OCI-LY3 (cell line): ENCODE measurements around the gene CCL15.

Source experiments
- H2AFZ ChIP-seq: fragments of 200-600, 300-600 bp; shearing (Covaris generic); 2 replicates; pipeline ENCODE4 v1.6.0; 2014; ENCODE audit warnings: antibody characterized with exemption, low read depth, low read length
- H3K27ac ChIP-seq: fragments of 200-600, 300-600 bp; sonication (generic); 2 replicates; pipeline ENCODE4 v1.5.1; 2014; ENCODE audit warnings: mild to moderate bottlenecking, low read length, moderate library complexity, mixed read lengths
- H3K27me3 ChIP-seq: fragments of 200-600, 300-600 bp; sonication (generic); 2 replicates; pipeline ENCODE4 v1.6.1; 2014; ENCODE audit warnings: low read depth, low read length, mixed read lengths
- H3K36me3 ChIP-seq: fragments of 200-600, 300-600 bp; sonication (generic); replicated peaks from 2 replicates; pipeline ENCODE3; 2014; ENCODE audit warnings: low read depth, low read length, mixed read lengths
- H3K4me1 ChIP-seq: fragments of 300-600, 200-600 bp; sonication (generic); 2 replicates; pipeline ENCODE4 v1.6.1; 2014; ENCODE audit warnings: low read length, mixed read lengths
- H3K4me2 ChIP-seq: fragments of 200-600, 300-600 bp; sonication (generic); 2 replicates; pipeline ENCODE4 v1.6.1; 2014; ENCODE audit warnings: low read length, mixed read lengths
- H3K4me3 ChIP-seq: fragments of 300-600, 200-600 bp; sonication (generic); 2 replicates; pipeline ENCODE4 v1.5.1; 2014; ENCODE audit warnings: antibody characterized with exemption, mild to moderate bottlenecking, low read length, moderate library complexity
- H3K79me2 ChIP-seq: fragments of 300-600, 200-600 bp; shearing (Covaris generic); 2 replicates; pipeline ENCODE4 v1.6.1; 2014; ENCODE audit warnings: mild to moderate bottlenecking, low read length, mixed read lengths
- H3K9ac ChIP-seq: fragments of 300-600, 200-600 bp; shearing (Covaris generic); 2 replicates; pipeline ENCODE4 v1.6.0; 2014; ENCODE audit warnings: mild to moderate bottlenecking, low read length, moderate library complexity
- H3K9me3 ChIP-seq: fragments of 200-600, 300-600 bp; shearing (Covaris generic); 2 replicates; pipeline ENCODE4 v1.6.1; 2014; ENCODE audit warnings: low read length, mixed read lengths; ENCODE audit not compliant: insufficient read depth
- H4K20me1 ChIP-seq: fragments of 200-600, 300-600 bp; sonication (generic); 2 replicates; pipeline ENCODE4 v1.6.1; 2016; ENCODE audit warnings: low read length, mixed read lengths; ENCODE audit not compliant: insufficient read depth
- CTCF ChIP-seq: fragments of 200-600, 300-600 bp; sonication (generic); IDR thresholded peaks from 2 replicates; pipeline ENCODE4 v1.5.1; 2014; ENCODE audit warnings: antibody characterized with exemption, low read length, low read depth
- EZH2phosphoT487 ChIP-seq: fragments of 200-600 bp; shearing (Covaris generic); IDR thresholded peaks from 2 replicates; pipeline ENCODE4 v1.6.1; 2018; ENCODE audit warnings: antibody characterized with exemption, mixed run types, low read depth

CCL15 gene

GRCh38 chr17:35991075-35991474 is 10.3 kb downstream of the CCL15 start:
- TF ChIP-seq EZH2phosphoT487 (no peak), CTCF (no peak)
- H4K20me1 ChIP-seq: no peaks in the 10 kb centered on the region
- H3K9me3 ChIP-seq: peaks cover 8% of the 10 kb centered on the region; the same call in 1 of the 2 replicates

GRCh38 chr17:35988164-35988563 is 13.2 kb downstream of the CCL15 start:
- H3K27me3 ChIP-seq: peaks cover 69% of the 10 kb centered on the region
- no peaks in the 10 kb centered on the region for H4K20me1 ChIP-seq
- H2AFZ ChIP-seq: no peak overlapping the region
- no peak overlapping the region for H3K27ac ChIP-seq
- no peak overlapping the region for H3K4me3 ChIP-seq
- H3K4me1 ChIP-seq: no peaks in the 10 kb centered on the region
- no peak overlapping the region for H3K4me2 ChIP-seq
- no peaks in the 10 kb centered on the region for H3K79me2 ChIP-seq
- H3K9ac ChIP-seq: no peak overlapping the region
- no peaks in the 10 kb centered on the region for H3K36me3 ChIP-seq
- TF ChIP-seq EZH2phosphoT487: no peak
- H3K9me3 ChIP-seq: peaks cover 8% of the 10 kb centered on the region; the same call in 1 of the 2 replicates

More at GRCh38 chr17:35991075-35991474, 10.3 kb downstream of the CCL15 start:
- H3K79me2 ChIP-seq: no peaks in the 10 kb centered on the region
- no peak overlapping the region for H3K27ac ChIP-seq
- peaks cover 73% of the 10 kb centered on the region for H3K27me3 ChIP-seq
- no peak overlapping the region for H2AFZ ChIP-seq
- H3K9ac ChIP-seq: no peak overlapping the region
- H3K4me2 ChIP-seq: no peak overlapping the region
- no peak overlapping the region for H3K4me3 ChIP-seq
- peaks cover 16% of the 10 kb centered on the region for H3K4me1 ChIP-seq
- no peaks in the 10 kb centered on the region for H3K36me3 ChIP-seq

GRCh38 chr17:35986643-35987042 is 14.7 kb downstream of the CCL15 start, which contains the start of gene CCL14:
Gene CCL14 (minus strand): TSS chr17:35986729. CDS start chr17:35986649, 80 bp downstream.
- peaks cover 8% of the 10 kb centered on the region; the same call in 1 of the 2 replicates for H3K9me3 ChIP-seq
- H3K4me3 ChIP-seq: no peak within 1 kb of the TSS
- peaks cover 66% of the 10 kb centered on the region for H3K27me3 ChIP-seq
- H3K27ac ChIP-seq: no peak within 1 kb of the TSS
- H3K4me2 ChIP-seq: no peak within 1 kb of the TSS
- H3K36me3 ChIP-seq: no peaks in the 10 kb centered on the region
- H4K20me1 ChIP-seq: no peaks in the 10 kb centered on the region
- H3K4me1 ChIP-seq: no peaks in the 10 kb centered on the region
- no peaks in the 10 kb centered on the region for H3K79me2 ChIP-seq
- no peak within 1 kb of the TSS for H3K9ac ChIP-seq
- TF ChIP-seq EZH2phosphoT487 (no peak), CTCF (no peak)
- no peak within 1 kb of the TSS for H2AFZ ChIP-seq

- Histone ChIP-seq H3K9ac (no peak overlapping the region), H3K79me2 (no peaks in the 10 kb centered on the region), H3K4me1 (no peaks in the 10 kb centered on the region), H3K4me2 (no peak overlapping the region), H3K36me3 (no peaks in the 10 kb centered on the region), H3K9me3 (peaks cover 7% of the 10 kb centered on the region; the same call in 1 of the 2 replicates), H3K27me3 (peaks cover 73% of the 10 kb centered on the region), H4K20me1 (no peaks in the 10 kb centered on the region), H3K4me3 (no peak overlapping the region), H3K27ac (no peak overlapping the region), H2AFZ (no peak overlapping the region)
- TF ChIP-seq CTCF: no peak
- TF ChIP-seq EZH2phosphoT487: no peak
Measured at GRCh38 chr17:35984140-35984539, 17.2 kb downstream of the CCL15 start.
